GM19463 (cell line): ENCODE data around the gene ATF7IP.

Experiments
- ATAC-seq: cut with Tn5 transposase; IDR thresholded peaks from one replicate; pipeline ENCODE4 v1.9.1; 2021; ENCODE audit warnings: mild to moderate bottlenecking, moderate library complexity; ENCODE audit not compliant: unreplicated experiment

The ATF7IP gene

GRCh38 chr12:14416658-14417057 lies 51.2 kb downstream of the ATF7IP start:
- no peak for ATAC-seq

- no peak for ATAC-seq
Observed at GRCh38 chr12:14417715-14418114, 52.2 kb downstream of the ATF7IP start.

GRCh38 chr12:14418451-14418890 lies 53.0 kb downstream of the ATF7IP start:
- no peak for ATAC-seq

GRCh38 chr12:14422516-14423230 lies 57.2 kb downstream of the ATF7IP start:
- no peak for ATAC-seq

- ATAC-seq: no peak
Observed at GRCh38 chr12:14424545-14424944, 59.1 kb downstream of the ATF7IP start.

- no peak for ATAC-seq
Observed at GRCh38 chr12:14426792-14427191, 61.3 kb downstream of the ATF7IP start.

- ATAC-seq: no peak
Observed at GRCh38 chr12:14427929-14428328, 62.4 kb downstream of the ATF7IP start.

- no peak for ATAC-seq
Observed at GRCh38 chr12:14430394-14430986, 65.0 kb downstream of the ATF7IP start.

- ATAC-seq: no peak
Observed at GRCh38 chr12:14431975-14432374, 66.5 kb downstream of the ATF7IP start.

GRCh38 chr12:14435627-14436026 lies 70.1 kb downstream of the ATF7IP start:
- ATAC-seq: no peak

- no peak for ATAC-seq
Observed at GRCh38 chr12:14442221-14442881, 76.9 kb downstream of the ATF7IP start.

GRCh38 chr12:14443531-14443930 lies 78.0 kb downstream of the ATF7IP start:
- no peak for ATAC-seq

GRCh38 chr12:14450479-14450878 lies 85.0 kb downstream of the ATF7IP start:
- ATAC-seq: no peak

- no peak for ATAC-seq
Observed at GRCh38 chr12:14452336-14452735, 86.9 kb downstream of the ATF7IP start.

- ATAC-seq: no peak
Observed at GRCh38 chr12:14452865-14453264, 87.4 kb downstream of the ATF7IP start.

GRCh38 chr12:14454098-14454907 lies 88.8 kb downstream of the ATF7IP start:
- peak; percentile 48 for ATAC-seq

- ATAC-seq: no peak
Observed at GRCh38 chr12:14460212-14460841, 94.8 kb downstream of the ATF7IP start.

GRCh38 chr12:14471497-14471896 lies 106.0 kb downstream of the ATF7IP start:
- ATAC-seq: no peak

GRCh38 chr12:14473707-14474287 lies 108.3 kb downstream of the ATF7IP start:
- no peak for ATAC-seq

GRCh38 chr12:14479004-14479403 lies 113.5 kb downstream of the ATF7IP start:
- ATAC-seq: no peak
